ENCODE results near the gene ATP6AP2.
A peak's percentile ranks its signal among the peaks of the same experiment; 100 is the strongest.

Gene ATP6AP2

DNA sequence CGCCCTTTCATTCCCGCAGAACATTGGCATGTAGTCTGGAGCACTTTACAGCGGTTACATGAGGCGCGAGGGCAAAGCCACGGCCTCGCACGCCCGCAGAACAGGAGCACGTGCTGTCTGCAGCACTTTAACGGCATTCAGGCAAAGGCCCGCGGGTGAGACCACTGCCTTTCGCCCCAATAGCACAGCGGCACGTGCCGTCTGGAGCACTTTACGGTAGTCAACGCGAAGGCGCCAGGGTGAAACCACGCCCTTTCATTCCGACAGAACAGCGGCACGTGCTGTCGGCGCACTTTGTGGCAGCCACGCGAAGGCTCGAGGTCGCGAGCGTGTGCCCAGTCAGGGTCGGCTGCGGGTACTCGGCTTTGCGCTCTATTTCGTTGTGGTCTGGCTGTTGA lies 42.4 kb downstream of the ATP6AP2 start, which contains the start of gene MPC1L:
TSS of gene MPC1L (plus strand) at position 290 of the 398 bp plus-strand sequence. CDS start 138 bp downstream, outside the sequence.
- DNase-seq: no peak
- intact Hi-C loops (cut with DNase I): no loop called here

DNA sequence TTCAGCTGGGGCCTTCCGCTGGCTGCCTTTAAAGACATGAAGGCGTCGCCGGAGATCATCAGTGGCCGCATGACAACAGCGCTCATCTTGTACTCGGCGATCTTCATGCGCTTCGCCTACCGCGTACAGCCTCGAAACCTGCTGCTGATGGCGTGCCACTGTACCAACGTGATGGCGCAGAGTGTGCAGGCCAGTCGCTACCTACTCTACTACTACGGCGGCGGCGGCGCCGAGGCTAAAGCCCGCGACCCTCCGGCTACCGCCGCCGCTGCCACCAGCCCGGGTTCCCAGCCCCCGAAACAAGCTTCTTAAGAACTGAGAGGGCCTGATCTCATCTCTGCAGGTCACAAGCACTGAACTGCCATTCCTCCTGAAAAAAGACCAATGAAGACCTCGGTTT lies 42.9 kb downstream of the ATP6AP2 start:
- DNase-seq: no peak
- intact Hi-C loops (cut with DNase I): no loop called here

GRCh38 chrX:40625294-40625693 lies 44.5 kb downstream of the ATP6AP2 start:
- no peak for DNase-seq
- intact Hi-C loops (cut with DNase I): no loop called here

DNA sequence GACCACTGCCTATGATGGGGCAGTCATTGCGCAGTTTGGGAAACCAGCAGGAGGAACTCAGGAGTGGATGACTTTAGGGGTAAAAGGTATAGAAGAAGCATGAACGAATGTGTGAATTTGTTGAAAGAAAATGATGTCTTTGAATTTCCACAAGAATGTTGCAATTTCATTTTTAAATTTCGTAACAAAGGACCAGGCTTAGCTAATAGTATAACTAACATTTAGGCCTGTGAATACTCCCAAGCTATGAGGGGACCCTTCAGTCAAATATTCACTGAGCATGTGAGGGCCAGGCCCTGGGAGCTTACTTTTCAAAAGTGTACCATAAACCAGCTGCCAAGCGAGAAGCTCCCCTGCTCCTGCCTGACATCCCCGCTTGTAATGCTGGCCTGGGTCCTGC lies 47.7 kb downstream of the ATP6AP2 start:
- intact Hi-C loops (cut with DNase I): no loop called here
- DNase-seq: no peak

GRCh38 chrX:40632199-40632598 lies 51.4 kb downstream of the ATP6AP2 start:
- intact Hi-C loops (cut with DNase I): no loop called here
- DNase-seq: no peak

DNA sequence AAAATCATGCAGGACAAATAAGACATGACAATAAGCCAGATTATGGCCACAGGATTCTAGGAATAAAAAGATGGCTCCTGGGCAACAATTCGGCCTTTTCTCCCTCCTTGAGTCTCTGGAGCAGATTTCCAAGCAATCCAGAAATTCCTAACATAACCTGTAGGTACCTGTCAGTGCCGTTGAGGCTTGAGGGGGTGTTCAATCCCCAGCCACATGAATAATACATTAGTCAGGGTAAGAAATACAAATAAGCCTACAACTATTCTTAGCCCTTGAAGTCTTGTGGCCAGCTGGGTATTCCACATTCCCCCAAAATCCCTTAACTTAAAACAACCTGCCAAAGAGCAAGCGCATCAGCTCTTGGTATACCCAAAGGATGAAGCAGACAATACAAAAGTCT lies 56.9 kb downstream of the ATP6AP2 start:
- no peak for DNase-seq
- intact Hi-C loops (cut with DNase I): no loop called here

DNA sequence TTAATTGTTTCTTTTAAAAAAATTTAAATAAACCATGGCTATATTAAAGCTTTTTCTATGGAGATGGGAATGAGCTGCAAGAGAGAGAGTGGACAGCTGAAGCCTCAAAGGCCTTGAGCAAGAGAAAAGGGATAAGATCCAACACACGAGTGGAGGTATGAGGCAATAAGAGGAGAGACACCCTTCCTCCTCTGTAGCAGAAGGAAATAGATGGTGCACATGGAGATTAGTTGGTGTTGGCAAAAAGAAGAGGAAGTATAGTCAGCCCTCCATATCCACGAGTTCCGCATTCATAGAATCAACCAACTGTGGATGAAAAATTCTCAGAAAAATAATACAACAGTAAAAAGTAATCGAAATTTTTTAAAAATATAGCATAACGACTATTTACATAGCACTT lies 63.4 kb downstream of the ATP6AP2 start:
- intact Hi-C loops (cut with DNase I): loop anchor here (10.0 kb wide), 2 partner anchors 461 to 691 kb away; partner anchors contain the start of gene DDX3X

DNA sequence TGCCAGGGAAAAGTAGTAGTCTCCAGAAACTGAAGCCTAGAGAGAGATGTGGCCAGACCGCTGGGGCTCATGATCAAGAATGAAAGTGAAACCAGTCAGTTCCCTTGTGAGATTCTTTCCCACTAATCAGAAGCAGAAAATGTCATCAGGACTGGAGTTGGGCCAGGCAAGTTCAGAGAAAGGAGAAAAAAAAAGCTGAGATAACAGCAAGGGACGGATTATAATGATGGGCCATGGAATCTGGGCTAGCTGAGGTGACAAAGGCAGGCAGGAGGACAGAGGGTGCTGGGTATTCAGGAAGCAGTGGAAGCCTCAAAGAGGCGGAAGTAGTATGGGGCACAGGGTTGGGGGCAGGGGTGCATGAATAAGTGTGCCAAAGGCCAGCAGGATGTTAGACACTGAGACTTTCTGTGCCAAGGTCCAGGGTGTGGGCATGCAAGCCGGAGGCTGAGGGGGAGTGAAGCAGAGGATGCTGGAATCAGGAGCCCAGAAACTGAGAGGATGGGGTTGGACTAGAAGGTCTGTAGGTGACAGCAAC lies 64.1 kb downstream of the ATP6AP2 start:
- intact Hi-C loops (cut with DNase I): loop anchor here (5.0 to 10.0 kb wide), 3 partner anchors 103 to 690 kb away; partner anchors contain the start of gene DDX3X

More for the DNA sequence above, 63.4 kb downstream of the ATP6AP2 start:
- DNase-seq: no peak

DNA sequence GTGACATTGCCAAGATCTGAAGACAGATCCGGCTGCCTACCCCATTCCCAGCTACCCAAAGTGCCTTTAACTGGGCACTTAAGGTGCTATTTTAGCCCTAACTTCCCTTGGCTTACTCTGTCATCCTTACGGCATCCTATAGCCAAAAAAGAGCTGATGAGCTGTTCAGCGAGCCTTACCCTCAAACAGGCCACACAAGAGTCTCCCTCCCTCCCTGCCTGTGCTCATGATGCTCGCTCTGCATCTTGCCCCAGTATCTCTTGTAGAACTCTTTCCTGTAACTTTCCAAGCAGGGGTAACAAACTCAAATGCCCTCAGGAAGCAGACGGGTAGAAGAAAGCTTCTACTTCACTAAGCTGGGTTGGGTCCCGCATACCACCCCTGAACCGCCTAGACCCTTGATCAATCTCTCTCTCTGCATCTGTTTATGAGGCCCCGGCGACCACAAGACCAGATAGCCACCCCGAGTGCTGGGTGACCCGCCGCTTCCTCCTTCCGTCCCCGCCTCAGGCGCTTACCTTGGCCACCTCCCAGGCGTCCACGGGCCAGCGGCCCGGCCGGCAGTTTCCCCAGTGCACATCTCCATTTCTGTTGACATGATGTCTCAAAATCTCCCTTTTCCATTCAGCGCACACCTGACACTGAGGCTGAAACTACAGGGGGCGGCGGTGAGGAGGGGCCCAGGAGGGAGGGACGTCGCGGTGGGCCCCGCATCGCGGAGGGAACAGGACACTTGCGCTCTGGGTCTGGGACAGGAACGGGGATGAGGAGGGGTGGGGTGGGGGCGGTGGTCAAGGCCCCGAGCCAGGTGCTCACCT lies 65.9 kb downstream of the ATP6AP2 start:
- intact Hi-C loops (cut with DNase I): loop anchor here (5.0 to 10.0 kb wide), 3 partner anchors 104 to 688 kb away; partner anchors contain the start of gene DDX3X
- DNase-seq: peak in 23 of 42 donors; percentile 2 to 53 (median 18)

More for the DNA sequence above, 64.1 kb downstream of the ATP6AP2 start:
- DNase-seq: peak in 26 of 42 donors; percentile 11 to 62 (median 27)

GRCh38 chrX:40647307-40648197 lies 66.8 kb downstream of the ATP6AP2 start, which contains the start of gene CXorf38:
Gene CXorf38 (minus strand): TSS chrX:40647561. CDS start chrX:40647520, 41 bp downstream.
- intact Hi-C loops (cut with DNase I): loop anchor here (5.0 to 10.0 kb wide), 3 partner anchors 105 to 687 kb away; partner anchors contain the start of gene DDX3X

GRCh38 chrX:40651620-40652223 lies 71.0 kb downstream of the ATP6AP2 start:
- DNase-seq: peak; percentile 21 to 88 (median 75)
- intact Hi-C loops (cut with DNase I): loop anchor here (2.0 to 10.0 kb wide), 3 partner anchors 83 to 603 kb away; partner anchors contain the start of gene MED14

More at GRCh38 chrX:40647307-40648197, 66.8 kb downstream of the ATP6AP2 start, which contains the start of gene CXorf38:
- peak; percentile 72 to 94 (median 90) for DNase-seq

- intact Hi-C loops (cut with DNase I): loop anchor here (5.0 to 10.0 kb wide), 2 partner anchors 140 to 602 kb away; no protein-coding TSS in a partner anchor
- DNase-seq: no peak
These were observed 71.9 kb downstream of the ATP6AP2 start for GRCh38 chrX:40652664-40653063.

DNA sequence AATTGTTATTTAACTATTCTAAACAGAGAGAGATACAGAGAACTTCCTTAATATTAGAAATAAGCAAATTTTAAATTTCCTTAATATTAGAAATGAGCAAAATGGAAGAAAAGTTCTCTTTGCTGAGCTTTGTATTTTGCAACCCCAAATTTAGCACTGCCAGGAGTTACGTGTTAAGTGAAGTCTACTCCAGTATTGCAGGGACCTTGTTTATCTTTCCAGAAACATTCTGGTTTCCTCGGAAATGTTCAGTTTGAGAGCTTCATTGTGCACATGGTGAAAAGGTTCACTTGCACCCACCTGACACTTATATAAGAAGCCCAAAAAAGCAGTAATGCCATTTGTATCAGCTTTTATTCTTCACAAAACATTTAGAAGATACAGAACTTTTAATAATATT lies 72.8 kb downstream of the ATP6AP2 start:
- intact Hi-C loops (cut with DNase I): loop anchor here (5.0 to 10.0 kb wide), 2 partner anchors 139 to 601 kb away; no protein-coding TSS in a partner anchor
- DNase-seq: no peak

Data from head of caudate nucleus (tissue), 42 donors.